ENCODE measurements around the gene PDXK.

PDXK gene

DNA sequence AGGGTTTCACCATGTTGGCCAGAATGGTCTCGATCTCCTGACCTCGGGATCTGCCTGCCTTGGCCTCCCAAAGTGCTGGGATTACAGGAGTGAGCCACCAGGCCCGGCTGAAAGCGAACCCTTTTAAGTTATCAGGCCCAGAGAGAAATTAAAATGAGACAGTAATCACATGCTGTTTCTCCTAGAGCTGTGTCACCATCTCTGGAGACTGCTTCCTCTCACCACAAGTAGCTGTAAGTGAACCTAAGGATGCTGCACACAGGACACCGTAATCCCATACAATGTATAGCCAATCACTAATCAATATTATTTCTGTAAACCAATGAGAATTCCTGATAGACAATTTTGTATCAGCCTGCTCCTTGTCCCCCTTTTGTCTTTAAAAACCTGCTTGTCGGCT is 62.9 kb downstream of the PDXK start:
- no peaks in the 10 kb centered on the region for H3K27me3 Mint-ChIP-seq
- peaks cover 14% of the 10 kb centered on the region for H3K4me1 Mint-ChIP-seq
- no peak overlapping the region for H3K4me3 Mint-ChIP-seq

DNA sequence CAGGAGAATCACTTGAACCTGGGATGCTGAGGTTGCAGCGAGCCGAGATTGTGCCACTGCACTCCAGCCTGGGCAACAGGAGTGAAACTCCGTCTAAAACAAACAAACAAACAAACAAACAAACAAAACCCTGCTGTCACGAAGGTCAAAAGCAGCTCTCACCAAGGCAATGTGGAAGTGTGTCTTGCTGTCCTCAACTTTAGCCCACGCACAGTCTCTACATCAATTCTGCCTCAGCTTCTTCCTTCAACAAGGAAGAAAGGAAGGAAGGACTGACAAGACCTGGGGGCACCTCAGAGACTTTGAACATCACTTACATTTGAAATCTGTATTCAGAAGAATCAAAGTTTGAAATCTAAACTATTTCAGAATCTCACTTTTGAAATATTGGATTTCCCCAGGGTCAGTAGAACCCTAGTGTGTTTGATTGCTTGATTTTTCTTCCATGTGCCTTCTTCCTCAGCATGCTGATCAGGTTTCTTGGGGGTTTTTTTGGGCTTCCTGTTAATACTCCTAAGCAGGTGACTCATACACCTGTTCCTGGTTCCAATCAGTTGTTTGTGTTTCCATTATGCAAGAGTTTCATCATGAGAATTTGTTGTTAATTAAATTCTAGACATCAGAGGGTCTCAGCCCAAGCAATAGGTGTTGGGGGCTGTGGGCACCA is 63.6 kb downstream of the PDXK start:
- ATAC-seq (replicated peaks; ENCODE audit: extremely low read depth, poor library complexity, severe bottlenecking) (no peak), DNase-seq (ENCODE audit: low spot score in 2 of 2) (no peak)
- H3K36me3 Mint-ChIP-seq (ENCODE audit: insufficient read depth), result peaks cover 2% of the 10 kb centered on the region
- H3K27me3 Mint-ChIP-seq, result no peaks in the 10 kb centered on the region
- no peaks in the 10 kb centered on the region for H3K9me3 Mint-ChIP-seq
- H3K4me1 Mint-ChIP-seq, result peaks cover 14% of the 10 kb centered on the region
- H3K4me3 Mint-ChIP-seq, result no peak overlapping the region
- H3K27ac Mint-ChIP-seq (ENCODE audit: low read depth), result peak overlapping the region; percentile 65

More for the DNA sequence above, 62.9 kb downstream of the PDXK start:
- ATAC-seq (replicated peaks; ENCODE audit: extremely low read depth, poor library complexity, severe bottlenecking), result no peak
- Mint-ChIP-seq H3K9me3 (no peaks in the 10 kb centered on the region), H3K27ac (ENCODE audit: low read depth) (no peak overlapping the region), H3K36me3 (ENCODE audit: insufficient read depth) (peaks cover 4% of the 10 kb centered on the region)
- DNase-seq (ENCODE audit: low spot score in 2 of 2), result no peak

DNA sequence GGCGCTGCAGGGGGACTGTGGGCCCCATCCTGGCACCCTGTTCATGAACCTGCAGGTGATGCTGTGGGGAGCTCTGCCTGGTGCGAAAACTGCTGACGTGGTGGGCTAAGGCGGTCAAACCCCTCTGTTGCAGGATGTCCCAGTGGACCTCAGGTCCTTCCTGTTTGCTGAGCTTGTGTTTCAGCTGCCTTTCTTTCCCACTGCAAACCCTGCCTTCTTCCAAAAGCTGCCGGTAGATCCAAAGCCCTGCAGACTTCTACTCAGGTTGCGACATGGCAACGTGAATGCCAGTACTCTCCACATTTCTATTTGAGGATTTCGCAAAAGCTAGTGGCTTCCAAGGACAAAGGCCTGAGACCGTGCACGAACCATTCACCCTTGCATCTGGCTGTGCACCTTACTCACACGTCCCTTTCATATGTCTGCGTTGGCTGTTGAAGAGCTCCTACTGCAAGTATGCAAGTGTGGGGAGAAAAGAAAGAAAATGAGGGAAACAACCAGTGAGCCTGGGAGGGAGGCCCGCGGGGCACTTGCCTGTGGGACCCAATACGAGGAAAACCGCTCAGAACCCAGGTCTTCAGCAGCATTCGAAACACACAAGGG is 64.3 kb downstream of the PDXK start:
- Mint-ChIP-seq H3K36me3 (ENCODE audit: insufficient read depth) (peaks cover 1% of the 10 kb centered on the region), H3K4me3 (no peak overlapping the region), H3K9me3 (no peaks in the 10 kb centered on the region), H3K4me1 (peaks cover 12% of the 10 kb centered on the region), H3K27me3 (no peaks in the 10 kb centered on the region), H3K27ac (ENCODE audit: low read depth) (peak overlapping the region; percentile 65)
- no peak for ATAC-seq (replicated peaks; ENCODE audit: extremely low read depth, poor library complexity, severe bottlenecking)
- no peak for DNase-seq (ENCODE audit: low spot score in 2 of 2)

DNA sequence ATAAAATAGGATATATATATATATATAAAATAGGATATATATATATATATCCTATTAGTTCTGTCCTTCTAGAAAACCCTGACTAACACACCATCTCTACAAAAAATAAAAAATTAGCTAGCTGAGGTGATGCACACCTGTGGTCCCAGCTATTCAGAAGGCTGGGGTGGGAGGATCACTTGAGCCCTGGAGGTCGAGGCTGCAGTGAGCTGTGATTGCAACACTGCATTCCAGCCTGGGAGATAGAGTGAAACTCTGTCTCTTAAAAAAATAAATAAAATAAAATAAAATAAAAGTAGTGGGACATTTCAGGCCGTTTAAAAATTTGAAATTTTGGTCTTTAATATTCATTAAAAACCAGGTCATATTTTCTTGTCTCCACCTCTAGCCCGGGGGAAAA is 66.2 kb downstream of the PDXK start:
- peaks cover 8% of the 10 kb centered on the region for H3K4me1 Mint-ChIP-seq
- ATAC-seq (replicated peaks; ENCODE audit: extremely low read depth, poor library complexity, severe bottlenecking) (no peak), DNase-seq (ENCODE audit: low spot score in 2 of 2) (no peak)
- no peaks in the 10 kb centered on the region for H3K9me3 Mint-ChIP-seq
- no peak overlapping the region for H3K4me3 Mint-ChIP-seq
- no peak overlapping the region for H3K27ac Mint-ChIP-seq (ENCODE audit: low read depth)
- no peaks in the 10 kb centered on the region for H3K27me3 Mint-ChIP-seq
- H3K36me3 Mint-ChIP-seq (ENCODE audit: insufficient read depth), result peaks cover 6% of the 10 kb centered on the region

DNA sequence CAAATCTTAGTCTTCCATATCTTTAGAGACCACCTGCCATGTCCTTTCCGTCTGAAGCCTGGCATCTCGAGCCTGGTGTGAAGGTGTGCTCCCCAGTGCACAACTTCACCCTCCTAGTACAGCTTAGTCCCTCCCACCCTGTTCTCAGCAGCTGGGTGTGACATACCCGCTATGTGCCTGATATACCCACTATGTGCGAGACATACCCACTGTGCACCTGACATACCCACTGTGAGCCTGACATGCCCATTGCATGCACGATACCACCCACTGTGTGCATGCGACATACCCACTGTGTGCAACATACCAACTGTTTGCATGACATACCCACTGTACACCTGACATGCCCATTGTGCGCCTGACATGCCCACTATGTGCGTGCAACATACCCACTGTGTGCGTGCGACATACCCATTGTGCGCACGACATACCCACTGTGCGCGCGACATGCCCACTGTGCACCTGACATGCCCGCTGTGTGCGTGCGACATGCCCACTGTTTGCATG is 67.4 kb downstream of the PDXK start:
- no peak overlapping the region for H3K27ac Mint-ChIP-seq (ENCODE audit: low read depth)
- ATAC-seq (replicated peaks; ENCODE audit: extremely low read depth, poor library complexity, severe bottlenecking) (no peak), DNase-seq (ENCODE audit: low spot score in 2 of 2) (no peak)
- peaks cover 18% of the 10 kb centered on the region for H3K4me1 Mint-ChIP-seq
- H3K36me3 Mint-ChIP-seq (ENCODE audit: insufficient read depth), result peaks cover 10% of the 10 kb centered on the region
- H3K4me3 Mint-ChIP-seq, result no peak overlapping the region
- H3K27me3 Mint-ChIP-seq, result no peaks in the 10 kb centered on the region
- H3K9me3 Mint-ChIP-seq, result no peaks in the 10 kb centered on the region

DNA sequence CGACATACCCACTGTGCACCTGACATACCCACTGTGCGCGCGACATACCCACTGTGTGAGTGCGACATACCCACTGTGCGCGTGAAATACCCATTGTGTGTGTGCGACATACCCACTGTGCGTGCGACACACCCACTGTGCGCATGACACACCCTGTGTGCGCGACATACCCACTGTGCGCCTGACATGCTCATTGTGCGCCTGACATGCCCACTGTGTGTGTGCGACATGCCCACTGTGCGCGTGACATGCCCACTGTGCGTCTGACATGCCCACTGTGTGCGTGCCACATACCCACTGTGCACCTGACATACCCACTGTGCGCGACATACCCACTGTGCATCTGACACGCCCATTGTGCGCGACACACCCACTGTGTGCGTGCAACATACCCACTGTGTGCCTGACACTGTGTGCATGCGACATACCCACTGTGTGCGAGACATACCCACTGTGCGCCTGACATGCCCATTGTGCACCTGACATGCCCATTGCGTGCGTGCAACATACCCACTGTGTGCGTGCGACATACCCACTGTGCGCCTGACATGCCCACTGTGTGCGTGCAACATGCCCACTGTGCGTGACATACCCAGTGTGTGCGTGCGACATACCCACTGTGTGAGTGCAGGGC is 68.0 kb downstream of the PDXK start:
- Mint-ChIP-seq H3K4me1 (peaks cover 19% of the 10 kb centered on the region), H3K27ac (ENCODE audit: low read depth) (no peak overlapping the region), H3K9me3 (no peaks in the 10 kb centered on the region), H3K27me3 (no peaks in the 10 kb centered on the region), H3K36me3 (ENCODE audit: insufficient read depth) (peaks cover 10% of the 10 kb centered on the region), H3K4me3 (no peak overlapping the region)
- DNase-seq (ENCODE audit: low spot score in 2 of 2) (no peak), ATAC-seq (replicated peaks; ENCODE audit: extremely low read depth, poor library complexity, severe bottlenecking) (no peak)

DNA sequence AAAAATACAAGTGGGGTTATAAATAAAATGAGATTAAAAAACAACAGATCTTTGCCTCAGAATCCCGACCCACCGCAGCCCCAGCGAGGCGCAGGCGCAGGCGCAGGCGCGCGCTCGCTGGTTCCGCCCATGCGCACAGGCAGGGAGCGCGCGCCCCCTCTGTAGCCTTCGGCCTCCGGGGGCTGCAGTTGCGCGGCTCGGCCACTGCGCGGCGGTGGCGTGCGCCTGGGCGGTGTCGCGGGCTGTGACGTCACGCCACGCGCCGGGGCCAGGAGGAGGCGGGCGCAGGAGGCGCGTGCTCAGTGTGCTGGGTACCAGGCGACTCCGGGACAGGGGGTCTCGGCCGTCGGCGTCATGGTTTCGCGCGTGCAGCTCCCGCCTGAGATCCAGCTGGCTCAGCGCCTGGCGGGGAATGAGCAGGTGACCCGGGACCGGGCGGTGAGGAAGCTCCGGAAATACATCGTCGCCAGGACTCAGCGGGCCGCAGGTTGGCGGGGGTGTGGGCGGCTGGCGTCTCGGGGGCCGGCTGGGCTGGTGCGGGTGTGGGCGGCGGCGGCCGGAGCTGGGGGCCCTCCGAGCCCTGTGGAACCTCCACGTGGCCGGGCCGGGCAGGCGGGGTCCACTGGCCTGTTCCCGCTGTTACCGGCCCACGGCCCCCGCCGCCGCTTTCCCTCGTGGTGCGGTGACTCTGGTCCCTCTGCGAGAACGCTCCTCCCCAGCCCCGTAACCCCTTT is 70.5 kb downstream of the PDXK start, which contains the start of gene RRP1:
Gene RRP1, plus strand, starts transcription at position 302 of the 734 bp plus-strand sequence. Its CDS starts 53 bp downstream, at position 355.
- Mint-ChIP-seq H3K9me3 (no peaks in the 10 kb centered on the region), H3K36me3 (ENCODE audit: insufficient read depth) (peaks cover 22% of the 10 kb centered on the region), H3K27ac (ENCODE audit: low read depth) (peak within 1 kb of the TSS; percentile 89), H3K4me1 (peaks cover 29% of the 10 kb centered on the region), H3K27me3 (no peaks in the 10 kb centered on the region), H3K4me3 (peak within 1 kb of the TSS; percentile 93)
- DNase-seq (ENCODE audit: low spot score in 2 of 2) (peak; percentile 93 to 97), ATAC-seq (replicated peaks; ENCODE audit: extremely low read depth, poor library complexity, severe bottlenecking) (peak; percentile 85)

DNA sequence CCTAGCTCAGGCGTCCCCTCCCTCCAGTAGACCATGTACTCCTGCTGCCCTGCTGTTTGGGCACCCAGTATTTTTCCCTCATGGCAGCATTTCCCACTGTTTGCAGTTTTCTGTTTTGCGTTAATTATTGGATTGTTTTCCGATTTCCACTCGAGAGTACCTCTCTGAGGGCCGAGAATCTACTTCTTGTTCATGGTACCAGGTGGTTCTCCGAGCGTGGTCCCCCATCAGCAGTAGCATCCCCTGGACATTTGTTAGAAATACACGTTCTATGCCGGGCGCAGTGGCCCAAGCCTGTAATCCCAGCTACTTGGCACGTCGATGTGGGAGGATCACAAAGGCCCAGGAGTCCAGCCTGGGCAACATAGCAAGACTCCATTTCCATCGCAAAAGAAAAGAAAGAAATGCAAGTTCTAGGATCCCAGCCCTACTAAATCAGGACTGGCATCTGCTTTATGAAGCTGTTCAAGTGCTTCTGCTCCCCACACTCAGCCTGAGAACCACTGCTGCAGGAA is 71.1 kb downstream of the PDXK start:
- ATAC-seq (replicated peaks; ENCODE audit: extremely low read depth, poor library complexity, severe bottlenecking), result no peak
- Mint-ChIP-seq H3K4me3 (peak overlapping the region; percentile 93), H3K27ac (ENCODE audit: low read depth) (peak overlapping the region; percentile 89)

DNA sequence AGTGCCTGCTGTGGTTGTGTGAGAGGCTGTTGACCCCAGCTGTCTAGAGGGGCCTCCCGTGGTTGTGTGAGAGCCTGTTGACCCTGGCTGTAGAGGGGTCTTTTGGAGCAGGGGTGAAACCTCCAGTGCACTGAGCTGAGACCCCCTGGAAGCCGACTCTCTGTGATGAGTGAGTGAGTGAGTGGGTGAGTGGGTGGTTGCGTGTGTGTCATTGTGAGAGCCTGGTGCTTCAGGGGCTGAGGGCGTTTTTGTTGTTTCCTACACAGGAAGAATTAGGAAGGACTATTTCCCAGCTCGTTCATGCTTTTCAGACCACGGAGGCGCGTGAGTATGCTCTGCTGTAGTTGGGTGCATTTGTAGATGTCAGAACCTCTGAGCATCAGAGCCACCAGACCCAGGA is 73.5 kb downstream of the PDXK start:
- Mint-ChIP-seq H3K9me3 (no peaks in the 10 kb centered on the region), H3K4me3 (peak overlapping the region; percentile 25), H3K36me3 (ENCODE audit: insufficient read depth) (peaks cover 39% of the 10 kb centered on the region), H3K27ac (ENCODE audit: low read depth) (peak overlapping the region; percentile 19), H3K4me1 (peaks cover 29% of the 10 kb centered on the region), H3K27me3 (no peaks in the 10 kb centered on the region)
- DNase-seq (ENCODE audit: low spot score in 2 of 2) (no peak), ATAC-seq (replicated peaks; ENCODE audit: extremely low read depth, poor library complexity, severe bottlenecking) (no peak)

More for the DNA sequence above, 71.1 kb downstream of the PDXK start:
- H3K4me1 Mint-ChIP-seq, result peaks cover 29% of the 10 kb centered on the region
- H3K9me3 Mint-ChIP-seq, result no peaks in the 10 kb centered on the region
- DNase-seq (ENCODE audit: low spot score in 2 of 2), result no peak
- no peaks in the 10 kb centered on the region for H3K27me3 Mint-ChIP-seq
- peaks cover 24% of the 10 kb centered on the region for H3K36me3 Mint-ChIP-seq (ENCODE audit: insufficient read depth)

DNA sequence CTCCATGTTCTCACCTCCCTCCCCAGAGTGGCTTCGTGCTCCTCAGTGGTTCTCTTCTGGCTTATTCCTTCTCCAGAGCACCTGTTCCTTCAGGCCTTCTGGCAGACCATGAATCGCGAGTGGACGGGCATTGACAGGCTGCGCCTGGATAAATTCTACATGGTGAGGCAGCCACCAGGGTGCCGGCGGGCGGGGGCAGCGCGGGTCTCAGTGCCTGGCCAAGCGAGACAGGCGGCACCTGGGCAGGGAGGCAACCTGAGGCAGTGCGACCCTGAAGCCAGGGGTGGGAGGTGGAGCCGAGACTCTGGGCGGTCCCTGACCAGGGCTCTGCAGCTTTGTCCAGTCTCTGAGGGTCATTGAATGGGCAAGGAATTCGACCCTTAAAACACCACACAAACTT is 74.3 kb downstream of the PDXK start:
- no peak overlapping the region for H3K27ac Mint-ChIP-seq (ENCODE audit: low read depth)

DNA sequence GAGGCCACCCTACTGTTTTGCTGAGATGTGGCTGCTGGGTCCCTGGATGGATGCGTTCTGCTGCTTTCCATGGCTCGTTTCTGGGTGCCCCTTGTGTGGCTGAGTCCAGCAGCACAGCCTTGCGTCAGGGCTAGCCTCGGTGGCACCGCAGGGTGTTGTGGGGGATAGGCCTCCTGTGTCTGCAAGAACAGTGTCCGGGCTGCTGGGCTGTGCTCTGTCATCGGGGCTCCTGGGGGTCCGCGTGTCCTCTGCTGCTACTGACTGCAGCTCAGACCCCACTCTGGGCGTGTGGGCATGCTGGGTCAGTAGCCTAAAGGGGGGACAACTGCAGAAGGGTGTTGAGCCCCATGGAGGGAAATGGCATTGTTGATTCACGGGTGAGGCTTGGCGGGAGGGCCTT is 75.4 kb downstream of the PDXK start:
- ATAC-seq (replicated peaks; ENCODE audit: extremely low read depth, poor library complexity, severe bottlenecking) (no peak), DNase-seq (ENCODE audit: low spot score in 2 of 2) (no peak)
- Mint-ChIP-seq H3K4me3 (no peak overlapping the region), H3K9me3 (no peaks in the 10 kb centered on the region), H3K27ac (ENCODE audit: low read depth) (no peak overlapping the region), H3K4me1 (peaks cover 34% of the 10 kb centered on the region), H3K36me3 (ENCODE audit: insufficient read depth) (peaks cover 42% of the 10 kb centered on the region), H3K27me3 (no peaks in the 10 kb centered on the region)

More for the DNA sequence above, 74.3 kb downstream of the PDXK start:
- no peak overlapping the region for H3K4me3 Mint-ChIP-seq
- no peaks in the 10 kb centered on the region for H3K9me3 Mint-ChIP-seq
- no peaks in the 10 kb centered on the region for H3K27me3 Mint-ChIP-seq
- no peak for ATAC-seq (replicated peaks; ENCODE audit: extremely low read depth, poor library complexity, severe bottlenecking)
- no peak for DNase-seq (ENCODE audit: low spot score in 2 of 2)
- peaks cover 32% of the 10 kb centered on the region for H3K4me1 Mint-ChIP-seq
- H3K36me3 Mint-ChIP-seq (ENCODE audit: insufficient read depth), result peaks cover 42% of the 10 kb centered on the region

DNA sequence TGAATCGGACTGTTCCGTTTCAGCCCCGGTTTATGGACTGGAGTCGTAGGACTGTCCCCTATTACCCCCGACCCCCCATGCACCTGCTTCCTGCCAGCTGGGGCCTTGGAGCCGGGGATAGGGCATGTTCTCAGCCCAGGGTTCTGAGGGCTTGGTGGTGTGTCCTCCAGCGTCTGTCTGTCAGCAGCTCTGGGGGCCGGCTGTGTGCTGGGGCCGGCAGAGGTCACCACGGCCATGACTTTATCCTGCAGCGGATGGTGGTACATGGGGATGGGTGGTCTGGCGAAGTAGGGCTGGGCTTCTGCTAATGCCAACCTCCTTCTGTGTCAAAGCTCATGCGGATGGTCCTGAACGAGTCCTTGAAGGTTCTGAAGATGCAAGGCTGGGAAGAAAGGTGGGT is 75.9 kb downstream of the PDXK start:
- no peaks in the 10 kb centered on the region for H3K9me3 Mint-ChIP-seq
- H3K4me3 Mint-ChIP-seq, result no peak overlapping the region
- no peaks in the 10 kb centered on the region for H3K27me3 Mint-ChIP-seq
- peaks cover 41% of the 10 kb centered on the region for H3K36me3 Mint-ChIP-seq (ENCODE audit: insufficient read depth)
- DNase-seq (ENCODE audit: low spot score in 2 of 2) (no peak), ATAC-seq (replicated peaks; ENCODE audit: extremely low read depth, poor library complexity, severe bottlenecking) (no peak)
- H3K27ac Mint-ChIP-seq (ENCODE audit: low read depth), result no peak overlapping the region
- H3K4me1 Mint-ChIP-seq, result peaks cover 29% of the 10 kb centered on the region

Data from central memory CD8-positive, alpha-beta T cell (primary cell).